Suppressor macrophage treated with lipopolysaccharide for 4 hours (primary cell): ENCODE measurements around the gene DUSP8.

Source experiments
- DNase-seq: peaks from one replicate; pipeline ENCODE4 v3.0.0-alpha.2; 2020

DUSP8 gene

DNA sequence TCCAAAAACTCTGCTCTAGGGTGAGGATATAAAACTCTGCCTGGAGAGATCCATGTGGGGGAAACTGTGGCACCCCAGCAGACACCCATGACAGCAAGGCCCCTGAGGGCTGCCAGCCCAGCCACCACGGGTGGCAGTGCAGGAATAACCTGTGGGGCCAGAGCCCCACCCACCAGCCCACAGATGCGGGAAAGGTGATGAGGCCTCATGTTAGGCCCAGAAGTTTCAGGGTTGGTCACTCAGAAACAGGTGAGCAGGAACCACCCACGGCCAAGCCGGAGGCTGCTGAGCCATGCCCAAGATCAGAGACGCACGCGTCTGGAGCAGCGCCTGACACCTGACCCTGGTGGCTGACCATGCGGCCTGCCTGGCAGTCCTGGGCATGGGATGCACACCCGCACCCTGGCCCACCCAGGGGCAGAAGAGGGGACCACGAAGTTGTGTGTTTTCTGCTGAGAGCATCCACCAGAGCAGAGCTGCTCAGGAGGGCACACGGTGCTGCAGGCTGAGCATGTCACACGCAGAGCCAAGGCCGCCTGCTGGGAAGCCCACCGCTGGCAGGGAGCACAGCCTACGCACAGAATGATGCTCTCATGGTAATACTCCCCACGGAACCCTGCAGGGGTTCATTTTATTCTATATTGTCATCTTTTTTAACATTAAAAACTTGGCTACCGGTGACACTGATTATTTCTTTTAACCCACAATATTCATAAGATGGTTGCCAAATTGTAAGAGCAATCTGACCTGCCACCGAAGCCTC is 41.2 kb downstream of the DUSP8 start:
- no peak for DNase-seq

- no peak for DNase-seq
Measured at GRCh38 chr11:1529774-1530173, 42.3 kb downstream of the DUSP8 start.

- no peak for DNase-seq
Measured at GRCh38 chr11:1529286-1529685, 42.8 kb downstream of the DUSP8 start.

- no peak for DNase-seq
Measured at GRCh38 chr11:1528710-1529109, 43.4 kb downstream of the DUSP8 start.

GRCh38 chr11:1526785-1527184 is 45.3 kb downstream of the DUSP8 start:
- no peak for DNase-seq

DNA sequence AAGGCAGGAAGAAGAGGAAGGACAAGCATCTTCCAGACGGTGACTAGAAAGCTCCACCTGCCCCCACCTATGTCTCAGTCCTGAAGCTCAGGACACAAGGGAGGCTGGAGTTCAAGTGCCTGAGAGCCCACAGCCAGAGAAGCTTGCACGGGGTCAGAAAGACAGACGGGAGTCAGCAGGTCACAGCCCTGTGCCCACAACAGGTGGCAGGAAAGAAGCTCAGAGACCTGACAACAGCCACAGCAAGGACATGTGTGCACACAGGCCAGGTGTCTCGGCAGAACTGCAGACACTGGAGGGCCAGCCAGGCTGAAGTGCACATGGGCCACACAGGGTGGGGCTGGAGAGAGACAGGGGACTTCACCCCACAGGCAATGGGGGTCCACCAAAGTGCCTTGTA is 48.3 kb downstream of the DUSP8 start:
- DNase-seq, result no peak

- DNase-seq, result no peak
Measured at GRCh38 chr11:1523077-1523476, 49.0 kb downstream of the DUSP8 start.

- no peak for DNase-seq
Measured at GRCh38 chr11:1522081-1522424, 50.0 kb downstream of the DUSP8 start.

DNA sequence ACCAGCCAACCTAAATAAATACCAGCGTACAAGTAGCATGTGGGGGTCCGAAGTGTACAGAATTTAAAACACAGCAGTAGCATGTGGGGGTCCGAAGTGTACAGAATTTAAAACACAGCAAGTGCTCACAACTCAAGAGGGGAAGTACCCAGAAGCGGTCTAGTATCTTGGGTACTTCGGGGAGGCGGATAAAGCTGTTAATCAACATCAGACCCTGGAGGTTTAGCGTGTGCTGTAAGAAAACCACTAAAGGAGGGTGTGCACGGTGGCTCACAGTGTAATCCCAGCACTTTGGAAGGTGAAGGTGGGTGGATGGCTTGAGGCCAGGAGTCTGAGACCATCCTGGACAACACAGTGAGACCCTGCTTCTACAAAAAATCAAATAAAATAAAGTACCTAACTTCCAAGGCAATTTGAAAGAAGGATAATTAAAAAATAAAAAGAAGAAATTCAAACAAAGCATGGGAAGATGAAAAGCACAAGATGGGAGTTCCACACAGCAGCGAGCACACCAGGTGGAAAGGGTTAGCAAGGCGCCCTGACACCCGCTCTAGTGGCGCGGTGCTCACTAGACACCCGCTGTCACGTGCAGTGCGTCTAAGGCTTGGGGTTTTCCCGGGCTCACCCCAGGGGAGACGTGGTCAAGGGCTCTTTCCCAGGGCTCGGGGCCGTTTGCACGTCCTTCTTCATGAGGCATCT is 50.5 kb downstream of the DUSP8 start:
- DNase-seq, result no peak

- no peak for DNase-seq
Measured at GRCh38 chr11:1520663-1521267, 51.3 kb downstream of the DUSP8 start.

GRCh38 chr11:1520209-1520662 is 51.8 kb downstream of the DUSP8 start:
- no peak for DNase-seq

GRCh38 chr11:1519028-1520010 is 52.8 kb downstream of the DUSP8 start:
- no peak for DNase-seq

DNA sequence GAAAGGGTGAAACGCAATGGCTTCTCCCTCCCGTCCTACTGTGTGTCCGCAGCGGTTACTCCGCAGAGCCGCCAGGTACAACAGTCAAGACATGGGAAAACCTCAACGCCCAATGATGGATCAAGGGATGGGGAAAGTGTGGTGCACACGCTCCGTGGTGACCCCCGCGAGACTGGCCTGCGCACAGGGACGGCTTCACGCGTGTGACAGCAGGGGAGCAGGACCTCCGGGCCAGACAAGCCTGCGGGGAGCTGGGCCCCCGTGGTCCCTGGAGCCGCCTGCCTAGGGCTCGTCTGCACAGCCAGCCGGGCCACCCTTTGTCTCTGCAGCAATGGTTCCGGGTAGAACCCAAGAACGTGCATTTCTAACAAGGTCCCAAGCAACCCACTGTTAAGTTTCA is 53.8 kb downstream of the DUSP8 start:
- no peak for DNase-seq

DNA sequence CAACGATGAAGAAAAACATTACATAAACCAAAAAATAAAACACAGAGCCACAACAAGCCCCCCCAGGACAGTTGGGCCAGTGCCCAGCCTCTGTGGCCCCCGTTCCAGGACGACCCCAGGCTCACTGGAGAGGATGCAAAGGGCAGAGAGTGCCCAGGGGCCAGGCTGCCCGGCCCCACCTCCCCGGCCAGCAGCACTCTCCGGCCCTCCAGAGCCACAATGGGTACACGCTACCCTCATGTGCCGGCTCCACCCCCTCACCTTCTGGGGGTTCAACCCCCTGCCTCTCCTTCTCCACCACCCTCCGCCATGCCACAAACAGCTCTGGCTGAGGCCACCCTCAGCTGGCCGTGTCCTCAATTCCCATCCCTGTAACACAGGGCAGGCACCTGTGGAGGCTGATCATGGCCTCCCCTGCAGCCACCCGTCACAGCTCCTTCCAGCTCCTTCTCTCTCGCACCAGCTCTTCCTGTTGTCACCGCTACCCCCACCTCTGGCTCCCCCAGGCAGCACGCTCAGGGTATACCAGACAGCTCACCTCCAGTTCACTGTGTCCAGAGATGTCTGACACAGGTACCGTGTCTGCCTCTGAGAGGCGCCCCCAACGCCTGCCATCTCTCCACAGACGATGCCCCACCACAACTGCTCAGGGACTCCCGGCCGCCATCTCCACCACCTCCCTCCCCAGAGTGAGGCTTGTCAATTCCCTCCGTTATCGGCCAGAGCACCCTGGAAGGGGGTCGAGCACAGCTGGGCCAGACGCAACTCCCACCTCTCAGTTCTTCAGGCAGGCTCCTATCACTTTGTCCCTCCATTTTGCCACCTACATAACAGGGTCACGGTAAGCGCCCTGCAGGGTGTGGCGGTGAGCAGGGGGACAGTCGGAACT is 54.7 kb downstream of the DUSP8 start:
- no peak for DNase-seq

DNA sequence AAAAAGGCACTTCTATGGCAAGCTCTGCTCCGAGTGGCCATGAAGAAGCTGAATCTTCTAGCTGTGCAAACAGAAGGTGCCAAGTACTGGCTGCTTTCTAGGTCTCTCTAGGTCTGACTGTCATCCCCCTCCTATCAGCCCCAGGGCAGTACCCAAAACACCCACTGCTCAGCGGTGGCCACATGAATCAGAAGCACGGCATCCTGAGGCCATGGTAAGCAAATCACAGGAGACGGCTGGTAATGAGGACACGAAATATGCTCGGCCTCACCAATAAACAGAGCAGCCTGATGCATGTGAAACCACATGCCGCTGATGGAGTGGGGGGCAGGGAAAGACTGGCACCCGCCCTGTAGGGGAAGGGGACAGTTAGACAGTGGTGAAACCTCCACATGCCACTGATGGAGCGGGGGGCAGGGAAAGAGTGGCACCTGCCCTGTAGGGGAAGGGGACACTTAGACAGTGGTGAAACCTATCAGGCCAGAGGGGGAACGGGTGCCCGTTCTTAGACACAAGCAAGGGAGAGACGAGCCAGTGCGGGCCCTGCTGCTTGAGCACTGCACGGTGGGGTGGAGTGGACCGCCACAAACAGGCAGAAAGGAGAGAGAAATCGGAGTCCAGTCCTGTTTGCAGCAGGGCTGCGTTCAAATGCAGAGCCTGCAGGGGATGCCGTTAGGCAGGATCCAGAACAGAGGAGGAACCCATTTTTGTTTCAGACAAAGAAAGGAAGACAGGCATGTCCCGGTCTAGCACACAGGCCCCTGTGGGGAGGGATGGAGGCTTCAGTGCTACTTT is 55.6 kb downstream of the DUSP8 start:
- DNase-seq, result no peak

GRCh38 chr11:1515082-1516060 is 56.7 kb downstream of the DUSP8 start:
- DNase-seq, result peak; percentile 76

GRCh38 chr11:1514336-1515061 is 57.6 kb downstream of the DUSP8 start:
- no peak for DNase-seq

- no peak for DNase-seq
Measured at GRCh38 chr11:1513326-1514296, 58.5 kb downstream of the DUSP8 start.
